B cell (primary cell): ENCODE measurements around the gene SLC6A7. TPM values are rescaled to one million over a fixed set of nuclear protein-coding genes. Genes with fewer than 3 reads are reported as not detected.

Source experiments
- ATAC-seq: fragments of 200-7000 bp; cut with Tn5 transposase; one replicate; pipeline ENCODE4 v1.10.0; 2021; ENCODE audit warnings: low read depth, mild to moderate bottlenecking, moderate number of reproducible peaks, moderate library complexity
- CTCF ChIA-PET: fragments of 350-600 bp; sonication (Branson Sonifier 250); formaldehyde crosslinking; loops from one replicate; lab custom pipeline; 2021; ENCODE audit warnings: antibody characterized with exemption, inconsistent platforms; lab: Charles Lee
- POLR2A ChIA-PET: fragments of 350-600 bp; sonication (Branson Sonifier 250); formaldehyde crosslinking; loops from one replicate; lab custom pipeline; 2021; ENCODE audit warnings: antibody characterized with exemption; lab: Charles Lee
- DNase-seq: peaks from one replicate; pipeline ENCODE4 v3.0.0; 2013
- H2AFZ ChIP-seq: 2 replicates; pipeline ENCODE4 v1.6.1; 2012; ENCODE audit warnings: mild to moderate bottlenecking, low read depth, low read length; ENCODE audit not compliant: insufficient read depth, poor library complexity, severe bottlenecking
- H3K27ac ChIP-seq, 2 donors: 1 replicate in 1 of 2; 2 replicates in 1 of 2; pipeline ENCODE4 v1.5.1; 2012 to 2013; ENCODE audit warnings: low read length in 2 of 2, mild to moderate bottlenecking in 2 of 2, moderate library complexity in 1 of 2
- H3K27me3 ChIP-seq, 4 experiments: fragments of 200-600 bp in 1 of 4; sonication (generic) in 1 of 4; replicated peaks in 1 of 4; 1 replicate in 2 of 4; 2 replicates in 2 of 4; pipeline versions ENCODE4 v1.6.1 to v1.7.0; 2013 to 2016; ENCODE audit warnings: low read length in 3 of 4, mild to moderate bottlenecking in 2 of 4, mixed read lengths in 1 of 4, moderate library complexity in 1 of 4; ENCODE audit not compliant: insufficient read depth in 4 of 4, control insufficient read depth in 3 of 4; ENCODE audit errors: control extremely low read depth in 1 of 4
- H3K36me3 ChIP-seq, 2 experiments: replicated peaks in 1 of 2; 1 replicate in 1 of 2; 2 replicates in 1 of 2; pipeline versions ENCODE4 v1.6.1 to v1.7.1; 2013; ENCODE audit warnings: low read length in 1 of 2; ENCODE audit not compliant: insufficient read depth in 2 of 2, control insufficient read depth in 1 of 2; ENCODE audit errors: control extremely low read depth in 1 of 2, extremely low read depth in 1 of 2
- H3K4me1 ChIP-seq, 2 donors: fragments of 200-600 bp in 1 of 2; sonication (generic) in 1 of 2; 1 replicate in 1 of 2; 2 replicates in 1 of 2; pipeline versions ENCODE4 v1.5.1 to v1.6.1; 2013 to 2017; ENCODE audit warnings: low read length in 2 of 2; ENCODE audit not compliant: control insufficient read depth in 2 of 2, insufficient read depth in 2 of 2
- H3K4me2 ChIP-seq: replicated peaks from 2 replicates; pipeline ENCODE3; 2012; ENCODE audit warnings: mild to moderate bottlenecking, low read depth, low read length; ENCODE audit not compliant: poor library complexity, severe bottlenecking
- H3K4me3 ChIP-seq, 5 experiments: fragments of 200-600 bp in 1 of 5; sonication (generic) in 1 of 5; 1 replicate in 3 of 5; 2 replicates in 2 of 5; pipeline versions ENCODE4 v1.5.1 to v1.7.0; 2011 to 2016; ENCODE audit warnings: low read length in 4 of 5, mild to moderate bottlenecking in 4 of 5, low read depth in 2 of 5, control low read depth in 1 of 5, moderate library complexity in 1 of 5; ENCODE audit not compliant: insufficient read depth in 1 of 5; ENCODE audit errors: control extremely low read depth in 1 of 5, extremely low read depth in 1 of 5
- H3K79me2 ChIP-seq: fragments of 200-600 bp; sonication (generic); one replicate; pipeline ENCODE4 v1.6.0; 2016; ENCODE audit warnings: low read length; ENCODE audit not compliant: control insufficient read depth, insufficient read depth
- H3K9ac ChIP-seq: fragments of 200-600 bp; sonication (generic); 2 replicates; pipeline ENCODE4 v1.6.1; 2017; ENCODE audit warnings: mild to moderate bottlenecking, low read length, moderate library complexity
- H3K9me3 ChIP-seq, 3 donors: one replicate each; pipeline versions ENCODE4 v1.6.1 to v1.7.1; 2013; ENCODE audit warnings: low read length in 2 of 3; ENCODE audit not compliant: control insufficient read depth in 2 of 3, insufficient read depth in 1 of 3; ENCODE audit errors: control extremely low read depth in 1 of 3
- H4K20me1 ChIP-seq: 2 replicates; pipeline ENCODE4 v1.6.0; 2012; ENCODE audit warnings: mild to moderate bottlenecking, low read length; ENCODE audit not compliant: insufficient read depth, control insufficient read depth, poor library complexity, severe bottlenecking
- H3K27ac Mint-ChIP-seq: one replicate; pipeline ENCODE4 v1.8.0; 2021; ENCODE audit warnings: mixed read lengths
- H3K27me3 Mint-ChIP-seq: one replicate; pipeline ENCODE4 v1.8.0; 2021; ENCODE audit warnings: mixed read lengths
- H3K4me1 Mint-ChIP-seq: one replicate; pipeline ENCODE4 v1.8.0; 2021; ENCODE audit warnings: mixed read lengths
- H3K4me3 Mint-ChIP-seq: one replicate; pipeline ENCODE4 v1.8.0; 2021; ENCODE audit warnings: mixed read lengths
- H3K9me3 Mint-ChIP-seq: one replicate; pipeline ENCODE4 v1.8.0; 2022; ENCODE audit warnings: mixed read lengths; ENCODE audit not compliant: insufficient read depth
- CTCF ChIP-seq: fragments of 200-600 bp; IDR thresholded peaks from one replicate; pipeline ENCODE4 v1.8.0; 2022; ENCODE audit warnings: antibody characterized with exemption, mild to moderate bottlenecking
- EZH2 ChIP-seq: IDR thresholded peaks from 2 replicates; pipeline ENCODE4 v1.6.1; 2012; ENCODE audit warnings: borderline replicate concordance, low read depth, mild to moderate bottlenecking, moderate library complexity, low read length; ENCODE audit not compliant: insufficient read depth, poor library complexity, severe bottlenecking
- WGBS: methylation state at CpG from one replicate; pipeline ENCODE4 v1.1.5; 2013; ENCODE audit warnings: missing lambda C conversion rate; ENCODE audit not compliant: insufficient coverage; 5-methylcytosine and 5-hydroxymethylcytosine counted together
- intact Hi-C: fragments of 100-400 bp; cut with micrococcal nuclease; formaldehyde crosslinking; loops from one replicate; pipeline ENCODE4 v1.10.0; 2022
- polyA plus RNA-seq: library from polyadenylated mRNA; depleted of rRNA; stranded (reverse); fragments of >200 nt; gene quantifications from 2 replicates; pipeline ENCODE4 v1.2.3, GENCODE V29; 2012
- total RNA-seq, 2 donors: library from RNA; stranded (reverse); fragments of 120-200 nt in 1 of 2; gene quantifications; 1 replicate in 1 of 2; 2 replicates in 1 of 2; pipeline versions ENCODE4 v1.2.3 to v1.2.4, GENCODE V29; 2013 to 2022

Gene SLC6A7
- total and polyA plus RNA-seq, 2 donors (not counting 1 experiment from before 2014, with no cell fraction given) = not detected

- Histone ChIP-seq H3K27ac (no peak overlapping the region), H3K4me3 (no peak overlapping the region), H3K9me3 (peaks cover 0 to 5% (median 0%) of the 10 kb centered on the region in 3 donors), H4K20me1 (no peaks in the 10 kb centered on the region), H3K9ac (no peak overlapping the region), H3K27me3 (peaks cover 0 to 19% (median 0%) of the 10 kb centered on the region in 4 experiments), H3K4me1 (peaks cover 7 to 11% of the 10 kb centered on the region in 2 donors), H3K79me2 (no peaks in the 10 kb centered on the region), H3K36me3 (no peaks in the 10 kb centered on the region), H2AFZ (no peak overlapping the region), H3K4me2 (no peak overlapping the region)
- no peaks in the 10 kb centered on the region for H3K9me3 Mint-ChIP-seq
- intact Hi-C loops = loop anchor here (10.0 kb wide), 1 partner anchor 176 kb away; no protein-coding TSS in a partner anchor
- DNase-seq (no peak), ATAC-seq (no peak)
- H3K4me3 Mint-ChIP-seq = no peak overlapping the region
- ChIA-PET POLR2A (no interaction called here), CTCF (no interaction called here)
- 96% methylated on average over 3 of the region's 6 CpGs for WGBS
- TF ChIP-seq EZH2 = no peak
- no peak for TF ChIP-seq CTCF
- peaks cover 21% of the 10 kb centered on the region for H3K27me3 Mint-ChIP-seq
- H3K4me1 Mint-ChIP-seq = peaks cover 6% of the 10 kb centered on the region
- no peak overlapping the region for H3K27ac Mint-ChIP-seq
Measured at GRCh38 chr5:150210644-150211043, 20.8 kb downstream of the SLC6A7 start.

GRCh38 chr5:150211156-150212030 lies 21.5 kb downstream of the SLC6A7 start:
- 89% methylated on average over 8 of the region's 15 CpGs for WGBS
- Mint-ChIP-seq H3K9me3 (no peaks in the 10 kb centered on the region), H3K27ac (no peak overlapping the region), H3K27me3 (peaks cover 21% of the 10 kb centered on the region), H3K4me3 (no peak overlapping the region), H3K4me1 (peaks cover 6% of the 10 kb centered on the region)
- ATAC-seq (no peak), DNase-seq (no peak)
- peaks cover 0 to 19% (median 0%) of the 10 kb centered on the region in 4 experiments for H3K27me3 ChIP-seq
- intact Hi-C loops = loop anchor here (10.0 kb wide), 1 partner anchor 177 kb away; no protein-coding TSS in a partner anchor
- no peak overlapping the region for H3K4me2 ChIP-seq
- ChIA-PET POLR2A (no interaction called here), CTCF (no interaction called here)
- peaks cover 0 to 5% (median 0%) of the 10 kb centered on the region in 3 donors for H3K9me3 ChIP-seq
- no peak for TF ChIP-seq EZH2
- TF ChIP-seq CTCF = no peak
- H3K27ac ChIP-seq = no peak overlapping the region
- H3K4me3 ChIP-seq = no peak overlapping the region
- no peak overlapping the region for H3K9ac ChIP-seq
- H3K79me2 ChIP-seq = no peaks in the 10 kb centered on the region
- H2AFZ ChIP-seq = no peak overlapping the region
- no peaks in the 10 kb centered on the region for H3K36me3 ChIP-seq
- H4K20me1 ChIP-seq = no peaks in the 10 kb centered on the region
- H3K4me1 ChIP-seq = peaks cover 7 to 11% of the 10 kb centered on the region in 2 donors
